ENCODE results near the gene CCDC187.

DNA sequence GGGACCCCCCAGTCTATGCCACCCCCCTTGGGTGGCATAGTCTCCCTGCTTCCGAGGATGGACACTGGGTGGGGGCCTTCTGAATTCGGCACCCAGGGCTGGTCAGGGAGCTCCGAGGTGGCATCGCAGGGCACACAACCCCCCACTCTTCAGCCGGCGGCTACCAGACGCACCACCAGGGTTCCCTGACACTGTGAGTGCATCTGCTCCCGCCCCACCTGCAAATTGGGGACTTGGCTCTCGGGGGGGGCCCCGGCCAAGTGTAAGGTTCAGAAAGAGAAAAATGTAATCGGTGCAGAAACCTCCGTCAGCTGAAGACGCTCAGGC, 45.6 kb downstream of the CCDC187 start:
- TF ChIP-seq, protein P1, sequence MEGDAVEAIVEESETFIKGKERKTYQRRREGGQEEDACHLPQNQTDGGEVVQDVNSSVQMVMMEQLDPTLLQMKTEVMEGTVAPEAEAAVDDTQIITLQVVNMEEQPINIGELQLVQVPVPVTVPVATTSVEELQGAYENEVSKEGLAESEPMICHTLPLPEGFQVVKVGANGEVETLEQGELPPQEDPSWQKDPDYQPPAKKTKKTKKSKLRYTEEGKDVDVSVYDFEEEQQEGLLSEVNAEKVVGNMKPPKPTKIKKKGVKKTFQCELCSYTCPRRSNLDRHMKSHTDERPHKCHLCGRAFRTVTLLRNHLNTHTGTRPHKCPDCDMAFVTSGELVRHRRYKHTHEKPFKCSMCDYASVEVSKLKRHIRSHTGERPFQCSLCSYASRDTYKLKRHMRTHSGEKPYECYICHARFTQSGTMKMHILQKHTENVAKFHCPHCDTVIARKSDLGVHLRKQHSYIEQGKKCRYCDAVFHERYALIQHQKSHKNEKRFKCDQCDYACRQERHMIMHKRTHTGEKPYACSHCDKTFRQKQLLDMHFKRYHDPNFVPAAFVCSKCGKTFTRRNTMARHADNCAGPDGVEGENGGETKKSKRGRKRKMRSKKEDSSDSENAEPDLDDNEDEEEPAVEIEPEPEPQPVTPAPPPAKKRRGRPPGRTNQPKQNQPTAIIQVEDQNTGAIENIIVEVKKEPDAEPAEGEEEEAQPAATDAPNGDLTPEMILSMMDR (IDR thresholded peaks at IDR 0.05), result no peak
- TF ChIP-seq POLR2A (IDR thresholded peaks at IDR 0.05), result no peak
